Mesendoderm (in vitro differentiated cells): ENCODE measurements around the gene CUEDC2.

Experiments
- DNase-seq: peaks from one replicate; pipeline ENCODE4 v3.0.0; 2013
- H2AK5ac ChIP-seq: 2 replicates; pipeline ENCODE4 v1.6.1; 2013; ENCODE audit warnings: low read length, inconsistent platforms
- H2BK120ac ChIP-seq: 2 replicates; pipeline ENCODE4 v1.6.1; 2013; ENCODE audit warnings: low read depth, mild to moderate bottlenecking, low read length, moderate library complexity, mixed read lengths
- H2BK15ac ChIP-seq: replicated peaks from 2 replicates; pipeline ENCODE4 v1.6.1; 2013; ENCODE audit warnings: low read depth, mild to moderate bottlenecking, moderate library complexity
- H2BK5ac ChIP-seq: 2 replicates; pipeline ENCODE4 v1.6.1; 2013; ENCODE audit warnings: low read length, inconsistent platforms
- H3K18ac ChIP-seq: 2 replicates; pipeline ENCODE4 v1.6.1; 2013; ENCODE audit warnings: mild to moderate bottlenecking, low read length, mixed read lengths
- H3K23ac ChIP-seq: one replicate; pipeline ENCODE4 v1.6.1; 2013; ENCODE audit warnings: low read length
- H3K27ac ChIP-seq: 2 replicates; pipeline ENCODE4 v1.5.1; 2013; ENCODE audit warnings: low read depth, mild to moderate bottlenecking, inconsistent platforms, low read length, moderate library complexity
- H3K27me3 ChIP-seq: 2 replicates; pipeline ENCODE4 v1.6.1; 2013; ENCODE audit warnings: low read length, control low read depth, mild to moderate bottlenecking, inconsistent platforms; ENCODE audit not compliant: insufficient read depth, poor library complexity
- H3K36me3 ChIP-seq: 2 replicates; pipeline ENCODE4 v1.6.1; 2013; ENCODE audit warnings: low read length, inconsistent platforms; ENCODE audit not compliant: control insufficient read depth, insufficient read depth
- H3K4ac ChIP-seq: one replicate; pipeline ENCODE4 v1.6.1; 2013; ENCODE audit warnings: low read depth, mild to moderate bottlenecking, low read length, moderate library complexity
- H3K4me1 ChIP-seq: 2 replicates; pipeline ENCODE4 v1.6.1; 2013; ENCODE audit warnings: low read depth, low read length, inconsistent platforms; ENCODE audit not compliant: control insufficient read depth
- H3K4me2 ChIP-seq: 2 replicates; pipeline ENCODE4 v1.6.1; 2013; ENCODE audit warnings: low read length
- H3K4me3 ChIP-seq: 2 replicates; pipeline ENCODE4 v1.5.1; 2013; ENCODE audit warnings: mild to moderate bottlenecking, low read length
- H3K56ac ChIP-seq: one replicate; pipeline ENCODE4 v1.6.1; 2013; ENCODE audit warnings: low read length
- H3K79me1 ChIP-seq: 2 replicates; pipeline ENCODE4 v1.6.1; 2013; ENCODE audit warnings: low read length, inconsistent platforms
- H3K79me2 ChIP-seq: 2 replicates; pipeline ENCODE4 v1.6.1; 2013; ENCODE audit warnings: mild to moderate bottlenecking, low read length; ENCODE audit not compliant: control insufficient read depth, insufficient read depth
- H3K9ac ChIP-seq: 2 replicates; pipeline ENCODE4 v1.6.1; 2013; ENCODE audit warnings: low read length, inconsistent platforms
- H4K5ac ChIP-seq: one replicate; pipeline ENCODE4 v1.6.1; 2013; ENCODE audit warnings: low read length
- H4K8ac ChIP-seq: one replicate; pipeline ENCODE4 v1.6.1; 2013; ENCODE audit warnings: low read depth, mild to moderate bottlenecking, control low read depth, low read length, moderate library complexity
- WGBS: extraction: QIAGEN DNeasy Blood & Tissue Kit; methylation state at CpG from one replicate; pipeline ENCODE4 v1.1.7; 2013; ENCODE audit warnings: low lambda C conversion rate, missing lambda C conversion rate; ENCODE audit not compliant: insufficient coverage; ENCODE audit errors: extremely low coverage; 5-methylcytosine and 5-hydroxymethylcytosine counted together

Gene CUEDC2

DNA sequence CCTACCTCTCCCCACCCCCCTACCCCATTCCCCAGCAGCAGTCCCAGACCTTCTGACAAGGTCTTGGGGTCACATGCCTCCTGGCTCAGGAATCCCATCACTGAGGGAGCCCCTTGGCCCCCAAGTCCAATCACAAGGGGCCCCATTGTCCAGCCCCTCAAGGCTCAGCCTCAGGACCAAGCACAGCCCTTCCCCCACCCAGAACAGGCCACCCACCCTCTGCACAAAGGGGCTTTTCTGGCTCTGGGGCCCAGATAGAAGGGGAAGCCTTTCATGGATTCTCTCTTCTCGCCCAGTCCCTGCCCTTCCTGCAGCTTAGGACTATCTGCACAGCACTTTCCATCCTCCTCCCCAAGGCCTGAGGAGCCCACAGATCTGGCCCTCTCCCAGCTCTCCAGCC is 6.9 kb downstream of the CUEDC2 start:
- no peak overlapping the region for H4K8ac ChIP-seq
- no peak overlapping the region for H3K4me2 ChIP-seq
- WGBS = no CpG with 5 or more reads among the region's 1 CpG
- no peak overlapping the region for H2BK120ac ChIP-seq
- no peak for DNase-seq
- no peak overlapping the region for H2BK5ac ChIP-seq
- H3K36me3 ChIP-seq = no peaks in the 10 kb centered on the region
- H3K56ac ChIP-seq = no peak overlapping the region
- H3K79me2 ChIP-seq = no peaks in the 10 kb centered on the region
- H3K4me1 ChIP-seq = peaks cover 5% of the 10 kb centered on the region
- H3K23ac ChIP-seq = no peak overlapping the region
- H2BK15ac ChIP-seq = no peak overlapping the region
- no peak overlapping the region for H3K9ac ChIP-seq
- H3K18ac ChIP-seq = no peak overlapping the region
- no peaks in the 10 kb centered on the region for H3K79me1 ChIP-seq
- no peak overlapping the region for H3K4ac ChIP-seq
- no peak overlapping the region for H4K5ac ChIP-seq
- H2AK5ac ChIP-seq = no peak overlapping the region
- H3K27me3 ChIP-seq = no peaks in the 10 kb centered on the region
- no peak overlapping the region for H3K4me3 ChIP-seq
- no peak overlapping the region for H3K27ac ChIP-seq

DNA sequence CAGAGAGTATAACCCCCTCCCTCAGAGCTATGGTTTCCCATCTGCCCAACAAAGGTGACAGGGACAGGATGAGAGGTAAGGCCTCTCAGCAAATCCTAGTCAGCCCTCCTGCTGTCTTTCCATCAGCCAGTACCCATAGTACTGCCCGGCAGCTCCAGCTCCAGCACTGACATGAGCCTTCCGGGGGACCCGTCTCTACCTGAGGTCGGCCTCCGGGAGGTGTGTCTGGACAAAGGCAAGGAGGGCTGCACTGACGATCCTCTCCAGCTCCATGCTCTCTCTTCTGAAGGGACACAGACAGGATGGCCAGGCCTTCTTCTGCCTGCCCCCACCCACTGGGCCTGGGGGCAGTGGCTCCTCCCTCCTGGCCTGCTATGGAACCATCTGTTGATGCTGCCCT is 7.5 kb downstream of the CUEDC2 start:
- H3K4ac ChIP-seq = no peak overlapping the region
- DNase-seq = no peak
- H3K4me3 ChIP-seq = no peak overlapping the region
- H4K5ac ChIP-seq = no peak overlapping the region
- H3K27me3 ChIP-seq = no peaks in the 10 kb centered on the region
- no peak overlapping the region for H3K18ac ChIP-seq
- WGBS = no CpG with 5 or more reads among the region's 6 CpGs
- H3K79me1 ChIP-seq = no peaks in the 10 kb centered on the region
- H3K56ac ChIP-seq = no peak overlapping the region
- H2BK5ac ChIP-seq = no peak overlapping the region
- H3K36me3 ChIP-seq = no peaks in the 10 kb centered on the region
- no peak overlapping the region for H2BK120ac ChIP-seq
- no peak overlapping the region for H2AK5ac ChIP-seq
- no peak overlapping the region for H4K8ac ChIP-seq
- H3K27ac ChIP-seq = no peak overlapping the region
- H3K79me2 ChIP-seq = no peaks in the 10 kb centered on the region
- no peak overlapping the region for H2BK15ac ChIP-seq
- H3K23ac ChIP-seq = no peak overlapping the region
- no peak overlapping the region for H3K9ac ChIP-seq
- H3K4me1 ChIP-seq = peaks cover 5% of the 10 kb centered on the region
- no peak overlapping the region for H3K4me2 ChIP-seq

DNA sequence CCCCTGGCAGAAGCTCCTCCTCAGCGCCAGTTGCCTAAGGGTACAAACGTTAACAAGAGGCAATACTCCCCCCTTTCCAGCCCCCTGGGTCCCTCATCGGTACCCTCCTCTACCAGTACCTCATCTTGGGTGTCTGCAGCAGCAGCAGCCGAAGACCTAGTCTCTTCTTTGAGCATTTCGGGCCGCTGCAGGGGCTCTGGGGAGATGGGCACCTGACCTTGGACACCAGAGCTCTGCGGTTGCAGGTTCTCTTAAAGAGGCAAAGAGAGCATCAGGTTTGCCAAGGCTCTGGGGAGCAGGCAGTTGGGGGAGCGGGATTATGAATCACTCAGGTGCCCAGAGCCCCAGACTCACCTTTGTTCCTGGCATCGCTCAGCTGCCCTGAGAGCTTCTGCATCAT is 8.2 kb downstream of the CUEDC2 start:
- H3K4ac ChIP-seq = no peak overlapping the region
- DNase-seq = no peak
- no peak overlapping the region for H3K9ac ChIP-seq
- no CpG with 5 or more reads among the region's 9 CpGs for WGBS
- no peak overlapping the region for H3K56ac ChIP-seq
- H3K79me1 ChIP-seq = no peaks in the 10 kb centered on the region
- no peaks in the 10 kb centered on the region for H3K79me2 ChIP-seq
- H2BK5ac ChIP-seq = no peak overlapping the region
- no peak overlapping the region for H2AK5ac ChIP-seq
- no peak overlapping the region for H2BK120ac ChIP-seq
- peaks cover 5% of the 10 kb centered on the region for H3K4me1 ChIP-seq
- H4K8ac ChIP-seq = no peak overlapping the region
- H3K27me3 ChIP-seq = no peaks in the 10 kb centered on the region
- H2BK15ac ChIP-seq = no peak overlapping the region
- no peak overlapping the region for H3K4me2 ChIP-seq
- no peak overlapping the region for H3K27ac ChIP-seq
- no peaks in the 10 kb centered on the region for H3K36me3 ChIP-seq
- no peak overlapping the region for H4K5ac ChIP-seq
- no peak overlapping the region for H3K18ac ChIP-seq
- no peak overlapping the region for H3K23ac ChIP-seq
- H3K4me3 ChIP-seq = no peak overlapping the region

DNA sequence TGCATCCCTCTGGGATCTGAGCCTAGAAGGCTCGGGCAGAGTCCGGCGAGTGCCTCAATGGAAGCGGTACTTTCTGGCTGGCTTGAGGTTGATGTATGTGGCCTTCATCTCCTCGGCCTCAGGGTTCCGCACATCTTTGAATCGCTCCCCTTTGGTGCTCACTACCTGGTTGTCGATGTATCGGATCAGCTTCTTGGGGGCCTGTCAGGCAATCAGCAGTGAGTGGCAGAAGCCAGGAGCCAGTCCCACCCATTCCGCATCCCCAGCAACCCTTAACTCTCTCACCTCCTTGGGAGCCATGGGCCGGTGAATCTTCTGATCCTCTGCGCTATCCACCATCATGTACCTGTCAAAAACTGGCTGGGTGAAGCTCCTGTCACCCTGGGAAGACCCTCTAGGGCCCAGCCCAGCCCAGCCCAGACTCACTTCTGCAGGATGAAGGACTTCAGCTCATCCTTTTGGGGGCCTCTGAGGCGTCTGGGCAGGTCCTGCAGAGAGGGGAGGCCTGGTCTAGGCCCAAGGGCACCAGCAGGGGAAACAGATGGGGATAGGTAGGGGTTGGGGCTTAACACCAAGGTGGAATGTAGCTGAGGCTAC is 8.9 kb downstream of the CUEDC2 start:
- Histone ChIP-seq H2BK15ac (no peak overlapping the region), H3K23ac (no peak overlapping the region), H4K8ac (no peak overlapping the region), H3K56ac (no peak overlapping the region), H3K36me3 (no peaks in the 10 kb centered on the region), H3K4ac (no peak overlapping the region), H2AK5ac (no peak overlapping the region), H4K5ac (no peak overlapping the region), H3K79me2 (no peaks in the 10 kb centered on the region), H3K4me3 (no peak overlapping the region), H3K18ac (no peak overlapping the region), H3K27me3 (no peaks in the 10 kb centered on the region), H3K4me1 (peaks cover 7% of the 10 kb centered on the region), H2BK120ac (no peak overlapping the region), H2BK5ac (no peak overlapping the region), H3K4me2 (no peak overlapping the region), H3K27ac (no peak overlapping the region), H3K9ac (no peak overlapping the region), H3K79me1 (no peaks in the 10 kb centered on the region)
- DNase-seq = no peak
- no CpG with 5 or more reads among the region's 13 CpGs for WGBS

DNA sequence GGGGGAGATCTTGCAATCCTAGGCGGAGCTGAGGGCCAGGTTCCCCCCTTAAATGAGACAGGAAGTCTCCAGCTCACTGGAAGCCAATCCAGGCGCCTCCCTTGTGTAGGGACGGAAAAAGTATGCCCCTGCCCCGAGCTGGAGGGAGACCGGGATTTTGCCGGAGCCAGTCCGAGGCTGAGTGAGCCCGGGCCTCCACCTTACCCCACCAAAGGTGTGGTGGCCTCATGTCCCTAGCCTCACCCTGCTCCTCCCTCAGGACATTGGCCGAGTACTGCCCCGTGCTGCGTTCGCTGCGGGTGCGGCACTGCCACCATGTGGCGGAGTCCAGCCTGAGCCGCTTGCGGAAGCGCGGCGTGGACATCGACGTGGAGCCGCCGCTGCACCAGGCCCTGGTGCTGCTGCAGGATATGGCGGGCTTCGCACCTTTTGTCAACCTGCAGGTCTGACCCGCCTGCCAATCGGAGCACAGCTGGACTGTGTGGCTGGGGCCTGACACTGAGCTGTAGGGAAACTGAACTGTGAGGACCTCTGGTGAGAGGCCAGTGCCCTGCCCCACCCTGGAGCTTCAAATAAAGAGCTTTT is 9.7 kb downstream of the CUEDC2 start:
- Histone ChIP-seq H3K23ac (no peak overlapping the region), H3K9ac (peak overlapping the region; percentile 85), H2AK5ac (no peak overlapping the region), H2BK5ac (no peak overlapping the region), H3K4ac (no peak overlapping the region), H2BK15ac (no peak overlapping the region), H3K4me2 (peak overlapping the region; percentile 65), H3K4me1 (peaks cover 7% of the 10 kb centered on the region), H3K27ac (no peak overlapping the region), H4K5ac (no peak overlapping the region), H3K18ac (no peak overlapping the region), H3K56ac (peak overlapping the region; percentile 95), H3K36me3 (no peaks in the 10 kb centered on the region), H3K79me1 (no peaks in the 10 kb centered on the region), H4K8ac (no peak overlapping the region), H2BK120ac (no peak overlapping the region), H3K79me2 (no peaks in the 10 kb centered on the region), H3K4me3 (no peak overlapping the region), H3K27me3 (no peaks in the 10 kb centered on the region)
- no CpG with 5 or more reads among the region's 28 CpGs for WGBS
- peak; percentile 88 for DNase-seq
